HG02678 (cell line): ENCODE data around the gene TMEM11.

Experiments
- ATAC-seq: cut with Tn5 transposase; IDR thresholded peaks from one replicate; pipeline ENCODE4 v1.9.1; 2021; ENCODE audit warnings: mild to moderate bottlenecking, moderate library complexity; ENCODE audit not compliant: unreplicated experiment

TMEM11 gene

DNA sequence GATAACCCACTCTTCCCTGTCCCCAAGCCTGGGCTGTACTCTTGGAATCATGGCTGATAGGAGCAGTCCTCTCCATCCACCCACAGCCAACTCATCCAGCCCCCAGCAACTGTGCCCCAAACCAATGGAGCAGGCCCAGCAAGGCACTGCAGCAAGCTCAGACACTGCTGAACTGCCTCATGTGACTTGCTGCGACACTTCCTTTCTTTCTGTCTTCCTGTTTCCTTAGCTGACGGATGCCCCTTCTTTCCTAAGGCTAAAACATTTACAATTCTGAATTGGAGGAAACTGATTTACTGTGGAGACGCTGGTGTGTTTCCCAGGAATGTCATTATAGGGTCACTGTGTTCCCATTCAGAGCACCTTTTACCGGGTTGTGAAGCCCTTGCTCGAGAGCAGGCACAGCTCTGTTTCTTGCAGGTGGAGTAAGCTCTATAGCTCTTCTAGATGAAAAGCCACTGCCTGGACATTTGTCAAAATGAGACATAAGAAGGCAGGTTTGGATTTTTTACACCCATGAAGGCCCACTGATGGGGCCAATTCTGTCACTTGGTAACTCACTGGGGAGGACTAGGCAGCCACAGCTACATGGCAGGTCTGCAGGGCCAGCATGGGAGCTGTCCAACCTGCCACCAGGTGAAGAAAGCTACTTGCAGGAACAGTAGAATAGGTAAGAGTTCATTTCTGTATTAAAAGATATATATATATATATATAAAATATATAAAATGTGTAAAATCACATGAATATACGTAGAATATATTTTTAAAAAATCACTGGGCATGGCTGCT is 27.4 kb downstream of the TMEM11 start:
- no peak for ATAC-seq

DNA sequence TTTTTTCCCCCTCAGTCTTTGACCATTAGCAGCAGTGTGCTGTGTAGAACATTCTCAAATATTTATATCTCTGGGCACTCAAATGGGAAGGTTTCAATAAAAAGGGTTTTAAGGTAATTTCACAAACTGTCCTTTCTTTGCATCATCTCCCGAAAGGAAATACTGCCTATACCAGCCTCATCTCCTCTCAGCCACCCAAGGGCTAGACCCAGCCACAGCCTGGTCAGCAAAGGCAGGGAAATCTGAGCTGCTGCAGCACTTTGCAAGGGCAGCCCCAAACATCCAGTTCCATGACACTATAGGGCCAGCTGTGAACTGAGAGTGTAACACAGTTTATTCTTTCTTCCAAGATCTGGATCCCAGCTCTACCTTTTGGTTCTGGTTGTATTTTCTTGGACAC is 28.9 kb downstream of the TMEM11 start:
- ATAC-seq = no peak

DNA sequence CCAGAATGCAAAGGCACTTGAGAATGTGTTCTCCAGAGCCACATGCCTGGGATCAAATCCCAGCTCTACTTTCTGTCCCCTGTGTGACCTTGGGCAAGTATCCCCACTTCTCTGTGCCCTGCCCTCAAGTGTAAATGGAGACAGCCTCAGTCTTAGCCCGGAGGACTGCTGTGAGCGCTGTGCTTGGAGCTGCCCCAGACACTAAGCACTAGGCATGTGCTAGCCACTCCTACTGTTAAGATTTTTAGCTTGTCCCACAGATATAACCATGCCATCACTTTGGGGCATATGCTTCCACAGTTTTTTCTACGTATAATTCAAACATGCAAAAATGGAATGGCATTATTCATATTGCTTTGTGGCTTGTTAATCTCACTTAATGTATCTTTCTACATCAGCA is 29.4 kb downstream of the TMEM11 start:
- no peak for ATAC-seq

DNA sequence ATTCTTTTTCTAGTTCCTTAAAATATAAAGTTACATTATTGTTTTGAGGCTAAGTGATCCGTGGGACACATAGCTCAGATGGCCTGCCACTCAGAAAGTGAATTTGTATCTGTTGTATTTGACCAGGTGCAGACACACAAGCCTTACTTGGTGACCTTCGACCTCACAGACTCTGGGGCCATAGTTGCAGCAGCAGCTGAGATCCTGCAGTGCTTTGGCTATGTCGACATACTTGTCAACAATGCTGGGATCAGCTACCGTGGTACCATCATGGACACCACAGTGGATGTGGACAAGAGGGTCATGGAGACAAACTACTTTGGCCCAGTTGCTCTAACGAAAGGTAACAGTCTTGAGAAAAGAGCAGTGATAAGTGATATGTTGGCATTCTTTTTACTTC is 30.5 kb downstream of the TMEM11 start:
- ATAC-seq = no peak

DNA sequence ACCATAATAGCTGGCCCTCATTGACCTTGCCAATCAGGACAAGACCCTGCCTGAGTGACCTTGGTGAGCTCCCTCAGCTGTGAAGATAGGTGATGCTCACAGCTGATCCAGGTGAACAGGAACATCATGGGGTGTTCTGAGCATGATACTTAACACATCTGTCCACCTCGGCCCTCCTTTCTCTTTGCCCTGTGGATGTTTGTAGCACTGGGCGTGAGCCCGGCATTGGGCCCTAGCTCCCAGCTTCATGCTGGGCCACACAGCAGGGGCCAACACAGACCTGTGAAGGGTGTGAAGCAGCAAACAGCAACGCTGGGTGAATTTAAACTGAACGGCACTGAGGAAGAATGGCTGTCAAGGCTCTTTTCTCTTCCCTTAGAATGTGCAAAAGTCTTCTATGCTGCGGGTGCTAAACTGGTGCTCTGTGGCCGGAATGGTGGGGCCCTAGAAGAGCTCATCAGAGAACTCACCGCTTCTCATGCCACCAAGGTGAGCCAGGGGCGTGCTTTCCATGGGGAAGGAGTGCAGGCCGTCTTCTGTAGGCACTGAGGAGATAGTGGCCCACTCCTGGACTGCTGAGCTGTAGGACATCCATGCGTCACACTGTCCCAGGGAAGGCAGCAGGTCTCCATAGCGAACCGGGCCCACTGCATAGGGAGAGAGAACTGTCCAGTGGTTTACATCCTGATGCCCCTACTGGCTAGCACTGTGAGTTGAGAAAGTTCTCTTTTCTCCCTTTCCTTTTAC is 35.9 kb downstream of the TMEM11 start:
- ATAC-seq = no peak

DNA sequence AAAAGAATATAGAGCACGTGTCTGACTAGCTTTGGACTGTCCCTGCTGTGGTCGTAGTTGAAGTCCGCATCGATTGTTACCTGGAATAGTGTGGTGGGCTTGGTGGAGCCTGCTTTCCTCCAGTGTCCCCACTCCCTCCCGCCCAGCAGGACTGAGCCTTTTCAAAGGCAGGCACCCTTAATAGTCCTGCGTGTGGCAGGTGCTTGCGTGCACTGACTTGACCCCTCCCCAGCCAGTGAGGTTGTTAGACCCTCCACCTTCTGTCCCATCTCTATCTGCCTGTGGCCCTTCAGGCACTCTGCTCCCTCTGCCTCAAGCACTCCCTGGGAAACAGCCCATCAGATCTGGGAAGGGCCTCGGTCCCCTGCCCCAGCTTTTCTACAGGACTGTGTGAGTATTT is 36.6 kb downstream of the TMEM11 start:
- no peak for ATAC-seq

DNA sequence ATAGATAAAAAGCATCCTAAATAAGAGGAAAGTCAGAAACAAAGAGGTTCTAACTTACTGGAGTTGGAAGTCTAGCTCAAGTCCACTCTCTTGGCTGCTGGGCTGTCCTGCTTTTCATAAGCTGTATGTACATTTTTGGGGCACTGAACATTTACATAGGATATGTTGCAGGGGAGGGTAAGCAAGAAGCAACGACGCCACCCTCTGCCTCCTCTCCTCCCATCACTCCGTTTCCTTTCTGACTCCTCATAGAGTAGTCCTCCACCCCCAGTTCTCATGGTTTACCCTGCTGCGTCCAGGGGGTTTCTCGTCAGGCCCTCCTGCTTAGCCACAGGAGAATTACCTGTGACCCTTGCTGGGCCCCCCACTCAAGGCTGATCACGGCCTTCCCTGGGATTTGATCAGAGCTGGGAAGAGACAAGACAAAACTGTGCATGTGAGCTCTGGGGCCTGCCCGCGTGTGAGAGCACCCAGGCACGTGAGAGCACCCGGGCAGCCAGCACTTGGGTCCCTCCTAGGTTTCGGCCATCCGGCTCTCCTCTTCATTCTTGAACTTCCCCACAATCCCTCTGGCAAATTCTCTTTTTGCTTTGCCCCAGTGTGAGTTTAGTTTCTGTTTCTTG is 37.1 kb downstream of the TMEM11 start:
- ATAC-seq = no peak

DNA sequence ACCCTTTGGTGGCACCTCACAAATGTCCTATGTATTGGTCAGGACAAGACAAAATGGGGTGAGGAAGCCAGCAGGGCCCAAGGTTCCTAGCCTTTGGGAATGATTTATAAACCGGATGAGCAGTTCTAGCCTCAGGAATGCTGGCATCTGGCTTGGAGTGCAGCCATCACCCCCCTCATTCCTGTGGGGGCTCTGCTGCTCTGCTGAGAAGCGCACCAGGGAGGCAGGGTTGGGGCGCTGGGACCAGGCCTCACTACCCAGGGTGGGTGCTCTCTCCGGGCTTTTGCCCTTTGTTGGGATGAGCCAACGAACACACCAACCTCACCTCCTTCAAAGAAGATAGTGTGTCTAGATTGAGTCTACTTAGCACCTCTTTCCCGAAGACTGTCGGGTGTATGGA is 39.2 kb downstream of the TMEM11 start:
- no peak for ATAC-seq

DNA sequence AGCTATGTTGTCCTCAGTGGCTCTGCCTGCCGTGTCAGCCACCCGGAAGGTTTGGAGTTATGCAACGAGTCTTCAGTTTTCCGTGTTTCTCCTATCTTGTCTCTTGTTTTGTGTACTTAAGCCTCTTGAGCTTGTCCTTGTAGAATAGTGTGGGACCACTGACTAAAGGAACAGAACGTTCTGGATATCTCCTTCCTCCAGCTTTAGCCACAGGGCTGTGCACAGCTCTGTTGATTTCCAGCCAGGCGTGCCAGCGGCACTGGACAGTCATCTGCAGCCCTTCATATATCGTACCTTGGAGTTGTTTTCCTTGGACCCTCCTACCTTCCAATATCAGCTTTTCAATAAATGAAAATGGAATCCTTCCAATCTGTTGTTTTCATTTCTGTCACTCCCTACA is 39.8 kb downstream of the TMEM11 start:
- ATAC-seq = no peak

DNA sequence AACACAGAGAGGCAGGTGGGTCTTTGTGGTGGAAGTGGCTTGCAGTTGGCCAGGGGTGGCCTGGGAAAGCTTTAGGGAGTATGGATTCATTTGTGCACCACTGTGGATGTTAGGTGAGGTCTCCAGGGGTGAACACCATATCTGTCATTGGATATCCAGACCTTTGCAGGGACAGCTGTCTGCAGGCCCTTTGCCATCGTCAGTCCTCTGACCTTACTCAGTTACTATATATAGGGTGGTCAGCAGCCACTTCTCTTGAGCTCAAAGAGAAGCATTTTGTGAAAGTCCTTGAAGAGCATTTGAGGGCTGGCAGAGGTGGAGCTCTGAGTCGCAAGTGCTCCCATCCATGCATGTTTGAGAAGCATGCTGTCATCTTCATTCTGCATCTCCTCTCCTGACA is 40.4 kb downstream of the TMEM11 start:
- no peak for ATAC-seq

DNA sequence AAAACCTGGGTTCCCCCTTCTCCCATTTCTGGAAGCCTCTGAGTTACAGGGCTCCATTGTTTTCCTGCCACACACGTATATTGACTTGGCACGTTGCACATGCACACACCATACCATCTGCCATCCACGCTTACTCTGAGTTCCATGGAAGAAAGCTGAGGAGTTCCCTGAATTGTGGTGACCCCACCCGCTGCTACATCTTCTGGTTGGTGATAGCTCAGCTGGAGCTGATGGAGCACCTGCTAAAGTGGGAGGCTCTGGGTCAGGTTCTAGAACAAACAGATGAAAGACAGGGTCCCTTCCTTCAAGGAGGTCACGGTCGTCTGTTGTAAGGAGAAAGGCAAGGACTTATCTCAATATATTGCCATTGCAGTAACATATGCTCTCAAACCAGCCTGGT is 41.1 kb downstream of the TMEM11 start:
- no peak for ATAC-seq

DNA sequence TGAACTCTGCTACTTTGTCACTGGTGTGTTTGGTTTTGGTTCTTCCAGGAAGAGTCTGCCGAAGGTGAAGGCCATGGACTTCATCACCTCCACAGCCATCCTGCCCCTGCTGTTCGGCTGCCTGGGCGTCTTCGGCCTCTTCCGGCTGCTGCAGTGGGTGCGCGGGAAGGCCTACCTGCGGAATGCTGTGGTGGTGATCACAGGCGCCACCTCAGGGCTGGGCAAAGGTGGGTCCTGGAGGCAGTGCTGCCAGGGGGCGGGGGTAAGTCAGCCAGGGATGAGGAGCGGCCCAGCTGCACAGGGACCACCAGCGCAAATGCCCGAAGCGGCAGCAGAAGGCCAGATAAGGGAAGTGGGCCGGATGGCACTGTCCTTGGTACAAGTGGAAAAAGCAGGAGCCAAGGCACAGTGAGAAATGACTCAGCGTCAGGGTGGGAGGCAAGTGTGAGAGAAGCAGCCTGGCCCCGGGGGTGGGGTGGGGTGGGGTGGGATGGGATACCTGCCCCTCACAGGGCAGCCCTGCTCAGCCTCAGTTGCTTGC is 41.9 kb downstream of the TMEM11 start:
- no peak for ATAC-seq

DNA sequence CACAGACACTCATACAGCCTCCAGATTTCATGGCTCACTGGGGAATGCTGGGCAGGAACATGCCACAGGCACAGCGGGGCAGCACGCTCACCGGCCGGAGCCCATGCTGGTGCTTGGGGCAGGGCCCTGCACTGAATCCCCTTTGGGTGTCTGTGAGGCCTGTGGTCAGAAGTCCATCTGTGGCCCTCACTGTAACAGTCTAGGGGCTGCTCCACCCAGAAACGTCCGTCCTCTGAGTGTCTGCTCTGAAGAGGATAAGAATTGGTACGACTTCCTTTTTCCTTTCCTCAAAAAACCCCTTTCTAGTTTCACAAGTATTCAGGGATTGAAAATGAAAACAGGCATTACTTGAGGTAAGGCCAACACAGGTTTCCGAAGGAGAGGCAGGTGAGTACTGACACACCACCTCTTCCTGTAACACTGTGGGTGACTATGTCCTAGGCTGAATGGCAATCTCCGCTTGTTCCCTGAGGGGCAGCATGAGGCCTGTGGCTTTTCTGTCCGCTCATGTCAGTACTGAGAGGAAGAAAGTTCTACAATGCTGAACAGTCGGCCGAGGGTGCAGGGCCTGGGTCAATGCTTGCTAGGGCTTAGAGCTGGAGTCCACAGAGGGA is 42.5 kb downstream of the TMEM11 start:
- ATAC-seq = peak; percentile 85

DNA sequence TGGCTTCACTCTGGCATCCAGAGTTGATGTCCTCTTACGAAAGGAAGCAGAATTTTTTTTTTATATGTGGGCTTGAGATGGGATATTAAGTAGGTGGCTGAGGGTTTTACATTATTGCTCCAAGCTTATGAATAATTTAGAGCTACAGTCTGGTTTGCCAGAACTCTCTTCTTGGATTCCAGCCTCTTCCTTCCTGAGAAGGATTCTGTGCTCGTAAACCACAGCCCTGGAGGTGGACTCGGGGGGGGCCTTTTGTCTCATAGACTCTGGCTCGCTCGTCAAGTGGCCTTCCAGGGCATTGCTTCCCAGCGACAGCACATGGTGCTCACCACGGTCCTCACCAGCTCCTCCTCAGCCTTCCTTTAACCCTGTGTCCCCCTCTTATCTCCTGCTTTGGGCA is 43.2 kb downstream of the TMEM11 start:
- no peak for ATAC-seq

DNA sequence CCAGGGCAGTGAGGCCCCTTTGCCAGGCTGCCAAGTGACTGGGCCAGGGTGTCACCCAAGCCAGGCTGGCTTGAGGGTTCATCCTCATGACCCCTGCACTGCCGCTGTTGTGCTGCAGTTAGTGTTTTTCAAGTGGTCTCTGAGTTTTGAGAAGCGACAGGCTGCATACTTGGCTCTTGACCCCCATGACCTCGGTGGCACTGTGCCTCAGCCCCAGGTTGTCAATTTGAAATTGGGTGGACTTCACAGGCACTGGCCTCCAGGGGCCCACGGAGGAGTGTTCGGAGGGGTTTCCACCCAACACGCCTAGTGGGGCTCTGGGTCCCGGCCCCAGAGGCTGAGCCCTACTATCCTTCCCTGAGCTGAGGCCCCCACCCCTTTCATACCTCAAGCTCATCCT is 44.5 kb downstream of the TMEM11 start:
- no peak for ATAC-seq

DNA sequence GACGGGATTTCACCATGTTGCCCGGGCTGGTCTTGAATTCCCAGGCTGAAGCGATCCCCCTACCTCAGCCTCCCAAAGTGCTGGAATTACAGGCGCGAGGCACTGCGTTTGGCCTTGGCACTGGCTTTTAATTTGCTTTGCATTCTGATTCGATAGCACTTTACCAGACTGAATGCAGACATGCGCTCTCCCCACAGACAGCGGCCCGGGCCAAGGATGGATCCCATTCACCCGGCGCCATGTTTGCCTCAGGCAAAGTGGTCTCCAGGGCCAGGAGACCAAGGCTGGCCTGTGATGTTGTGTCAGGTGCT is 45.5 kb downstream of the TMEM11 start:
- no peak for ATAC-seq

DNA sequence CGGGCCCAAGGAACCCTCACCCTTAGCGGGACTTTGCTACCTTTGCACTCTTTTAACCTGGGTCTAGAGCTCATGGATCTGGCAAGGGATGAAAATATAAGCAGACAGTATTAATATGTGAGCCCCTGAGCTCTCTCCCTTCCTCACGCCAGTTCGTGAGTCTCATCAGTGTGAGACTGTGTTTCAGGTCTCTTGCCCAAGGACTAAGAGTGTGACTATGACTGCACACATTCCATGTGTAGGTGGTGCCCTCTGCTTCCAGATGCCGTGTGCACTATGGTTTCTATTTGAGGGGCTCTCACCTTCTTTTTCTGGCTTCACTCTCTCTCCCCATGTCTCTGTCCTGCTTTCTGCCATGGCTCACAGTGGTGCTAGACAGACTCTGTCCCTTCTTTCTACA is 46.7 kb downstream of the TMEM11 start:
- ATAC-seq = no peak

DNA sequence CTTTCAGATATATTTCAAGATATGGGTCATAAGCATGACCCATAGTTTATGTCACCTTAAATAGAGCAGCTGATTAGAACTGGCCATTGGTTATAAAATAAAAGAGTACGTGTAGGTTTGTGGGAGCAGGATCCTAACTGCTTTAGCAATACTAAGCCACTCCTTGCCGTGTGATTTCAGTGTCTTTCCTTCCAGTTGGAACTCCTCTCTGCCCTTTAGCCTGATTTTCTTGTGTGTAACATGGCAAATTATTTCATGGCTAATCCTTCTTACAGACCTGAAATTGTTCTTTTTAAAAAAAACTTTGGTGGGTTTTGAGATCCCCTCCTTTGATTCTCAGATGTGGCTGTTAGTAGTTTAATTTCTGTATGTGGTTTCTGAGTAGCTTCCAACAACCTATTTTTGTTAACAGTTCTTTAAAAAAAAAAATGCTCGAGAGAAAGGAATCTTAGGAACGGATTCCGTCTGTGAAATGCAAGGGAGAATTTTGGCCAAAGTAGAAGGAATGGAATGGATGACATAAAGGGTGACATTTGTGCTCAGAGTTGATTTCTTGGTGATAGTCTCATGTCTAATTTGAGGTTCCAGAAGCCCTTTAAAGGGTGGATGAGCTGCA is 47.3 kb downstream of the TMEM11 start:
- ATAC-seq = no peak

DNA sequence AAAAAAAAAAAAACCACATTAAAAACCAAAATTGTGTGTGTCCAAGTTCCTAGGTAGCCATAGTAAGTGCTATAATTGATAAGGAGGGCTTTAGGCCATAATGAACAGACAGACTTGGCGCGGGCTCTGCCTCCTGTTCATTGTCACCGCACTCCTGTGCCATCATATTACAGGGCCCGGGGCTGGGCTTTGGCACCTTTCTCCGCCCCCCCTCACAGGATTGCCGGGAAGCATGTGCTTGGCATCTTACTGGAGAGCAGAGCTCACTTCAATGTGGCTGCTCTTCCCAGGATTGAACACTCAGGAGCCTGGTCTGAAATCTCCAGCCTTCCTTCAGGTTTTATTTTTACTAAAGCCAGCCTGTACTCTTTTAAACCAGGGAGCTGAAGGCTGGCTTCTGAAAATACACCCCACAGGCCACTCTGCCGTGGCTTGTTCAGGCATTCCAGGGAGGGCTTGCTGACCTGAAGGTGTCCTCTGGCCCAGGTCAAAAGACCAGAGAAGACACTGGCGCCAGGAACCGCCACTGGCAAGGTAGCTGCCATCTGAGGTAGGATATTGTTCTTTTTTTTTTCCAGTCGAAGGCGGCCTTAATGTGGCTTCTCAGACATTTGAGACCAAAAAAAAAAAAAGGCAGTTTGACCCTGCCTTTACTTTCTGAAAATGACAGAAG is 47.9 kb downstream of the TMEM11 start:
- ATAC-seq = no peak

DNA sequence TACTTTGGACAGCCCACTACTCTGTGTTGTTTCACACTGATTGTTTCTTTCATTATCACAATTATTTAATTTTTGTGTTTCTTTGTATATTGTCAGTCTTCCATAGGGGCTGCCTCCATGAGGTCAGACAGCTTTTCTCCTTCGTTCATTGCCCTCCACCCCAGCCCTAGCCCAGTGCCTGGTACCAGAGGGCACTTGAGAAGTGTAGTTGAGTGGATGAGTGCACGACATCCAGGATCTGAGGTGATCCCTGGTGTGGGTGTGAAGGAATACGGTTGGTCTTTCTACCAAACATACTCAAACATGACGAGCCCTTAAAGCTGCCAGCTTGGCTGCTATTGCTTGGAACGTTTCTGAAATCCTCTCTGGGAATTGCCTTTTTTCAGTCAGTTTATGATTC is 49.3 kb downstream of the TMEM11 start:
- no peak for ATAC-seq

DNA sequence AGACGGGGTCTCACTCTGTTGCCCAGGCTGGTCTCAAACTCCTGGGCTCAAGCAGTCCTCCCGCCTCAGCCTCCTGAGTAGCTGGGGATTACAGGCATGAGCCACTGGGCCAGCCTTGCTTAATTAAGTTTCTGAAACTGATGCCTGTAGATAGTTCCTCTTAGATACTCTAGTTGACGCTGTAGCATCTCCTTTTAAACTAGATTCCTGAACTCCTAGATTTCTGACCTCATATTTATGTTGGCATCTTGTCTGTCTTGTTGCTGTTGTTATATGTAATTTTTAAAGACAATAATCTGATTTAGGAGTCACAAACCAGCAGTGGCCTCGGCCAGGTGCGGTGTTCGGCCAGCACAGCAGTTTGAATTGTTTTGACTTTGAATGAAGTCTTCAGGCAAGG is 49.7 kb downstream of the TMEM11 start:
- no peak for ATAC-seq
